ENCODE data around the gene CAND2.
"Not testable (repeated sequence)": the region's sequence is repeated elsewhere in the genome, so short reads cannot be mapped to it uniquely, and the experiment has no call there.

The CAND2 gene

GRCh38 chr3:12833222-12834161 lies 37.0 kb downstream of the CAND2 start:
- DNase-seq = no peak

GRCh38 chr3:12835052-12835665 lies 38.7 kb downstream of the CAND2 start:
- DNase-seq = no peak

GRCh38 chr3:12837295-12837986 lies 41.0 kb downstream of the CAND2 start:
- DNase-seq = no peak

GRCh38 chr3:12838179-12838965 lies 41.9 kb downstream of the CAND2 start:
- no peak for DNase-seq

GRCh38 chr3:12839156-12839946 lies 42.9 kb downstream of the CAND2 start:
- DNase-seq = no peak

GRCh38 chr3:12840148-12840547 lies 43.7 kb downstream of the CAND2 start:
- DNase-seq = not testable (repeated sequence)

GRCh38 chr3:12840591-12841148 lies 44.2 kb downstream of the CAND2 start:
- DNase-seq = no peak

- DNase-seq = peak; percentile 93
Observed at GRCh38 chr3:12841149-12841969, 44.9 kb downstream of the CAND2 start, which contains the start of gene RPL32. TSS of gene RPL32 (minus strand) at chr3:12841565. CDS start at chr3:12840237, 1,328 bp downstream.

GRCh38 chr3:12841970-12842328 lies 45.5 kb downstream of the CAND2 start:
- no peak for DNase-seq

- DNase-seq = no peak
Observed at GRCh38 chr3:12842469-12842868, 46.0 kb downstream of the CAND2 start.

GRCh38 chr3:12845811-12846210 lies 49.3 kb downstream of the CAND2 start:
- DNase-seq = no peak

GRCh38 chr3:12852201-12852600 lies 55.7 kb downstream of the CAND2 start:
- no peak for DNase-seq

- DNase-seq = not testable (repeated sequence)
Observed at GRCh38 chr3:12853847-12854246, 57.4 kb downstream of the CAND2 start.

- DNase-seq = no peak
Observed at GRCh38 chr3:12854565-12854964, 58.1 kb downstream of the CAND2 start.

- no peak for DNase-seq
Observed at GRCh38 chr3:12856626-12857025, 60.1 kb downstream of the CAND2 start.

- no peak for DNase-seq
Observed at GRCh38 chr3:12859840-12860239, 63.4 kb downstream of the CAND2 start.

- no peak for DNase-seq
Observed at GRCh38 chr3:12861611-12862010, 65.1 kb downstream of the CAND2 start.

GRCh38 chr3:12862387-12862786 lies 65.9 kb downstream of the CAND2 start:
- DNase-seq = no peak

- DNase-seq = no peak
Observed at GRCh38 chr3:12865271-12865670, 68.8 kb downstream of the CAND2 start.

GRCh38 chr3:12866836-12867235 lies 70.4 kb downstream of the CAND2 start:
- DNase-seq = no peak

Data from activated CD4-positive, alpha-beta T cell treated with anti-CD3 and anti-CD28 coated beads, Interleukin-2, amount 50 U/mL, for 16 hours (primary cell).